Umbilical cord (tissue), 2 donors: ENCODE data around the gene TMEM114. TPM values are rescaled to one million over a fixed set of nuclear protein-coding genes. Genes with fewer than 3 reads are reported as not detected.
"Not testable (repeated sequence)": the region's sequence is repeated elsewhere in the genome, so short reads cannot be mapped to it uniquely, and the experiment has no call there.

ENCODE experiments used
- DNase-seq: peaks from one replicate; pipeline ENCODE4 v3.0.0-alpha.2; 2015; ENCODE audit warnings: low spot score
- total RNA-seq: library from RNA; depleted of rRNA; stranded (reverse); fragments of >200 nt; gene quantifications from one replicate; pipeline ENCODE4 v1.2.3, GENCODE V29; 2014; ENCODE audit warnings: low replicate concordance; ENCODE audit not compliant: insufficient read depth

The TMEM114 gene
- total RNA-seq, 1 donor from 2014 or later = not detected

DNA sequence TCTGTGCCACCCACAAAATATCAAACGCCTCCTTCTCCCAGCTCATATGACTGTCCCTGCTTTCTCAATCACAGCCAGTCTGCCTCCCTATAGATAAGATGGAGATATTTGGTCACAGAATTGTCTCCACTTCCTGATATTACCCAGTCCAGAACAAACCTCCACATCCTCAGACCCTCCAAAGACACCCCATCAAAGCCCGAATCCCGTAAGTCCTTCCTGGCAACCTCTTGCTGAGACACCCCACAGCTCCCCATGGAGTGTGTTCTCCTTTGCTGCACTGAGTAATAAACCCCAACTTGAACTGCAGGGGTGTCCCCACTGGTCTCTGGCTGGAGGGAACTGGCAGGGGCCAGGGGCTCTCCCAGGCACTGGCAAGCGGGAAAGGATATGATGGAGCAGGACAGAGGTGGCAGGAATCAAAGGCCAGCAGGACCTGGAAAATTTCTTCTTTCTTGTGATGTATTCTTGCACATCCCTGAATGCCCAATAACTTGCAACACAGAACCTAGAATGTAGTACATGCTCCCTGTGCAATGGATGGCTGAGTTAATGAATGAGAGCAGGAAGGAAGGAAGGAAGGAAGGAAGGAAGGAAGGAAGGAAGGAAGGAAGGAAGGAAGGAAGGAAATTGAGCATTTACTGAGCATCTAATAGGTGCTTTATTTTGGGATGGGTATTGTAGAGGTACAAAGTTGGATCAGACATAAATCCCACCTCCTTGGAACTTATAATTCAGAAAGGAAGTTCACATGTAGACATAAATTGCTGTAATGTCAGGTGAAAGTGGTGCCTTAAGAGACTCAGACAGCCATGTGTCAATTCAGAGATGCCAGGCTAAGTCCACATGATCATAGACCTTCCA, 13.9 kb downstream of the TMEM114 start:
- no peak for DNase-seq

DNA sequence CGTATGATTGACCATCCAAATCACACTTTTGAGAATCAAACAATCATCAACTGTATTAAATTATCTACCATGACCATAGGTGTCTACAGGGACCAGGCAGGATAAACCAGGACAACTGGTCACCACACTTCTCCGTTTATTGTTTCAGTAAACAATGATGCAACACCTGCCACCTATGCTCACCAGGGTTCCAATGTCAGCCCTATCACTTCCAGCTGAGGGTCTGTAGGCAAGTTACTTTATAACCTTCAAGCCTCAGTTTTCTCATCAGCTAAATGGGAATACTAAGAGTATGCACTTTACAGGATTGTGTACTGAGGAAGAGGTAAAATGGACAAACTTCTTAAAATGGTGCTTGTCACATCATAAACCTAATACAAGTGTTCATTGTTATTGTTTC, 14.9 kb downstream of the TMEM114 start:
- no peak for DNase-seq

DNA sequence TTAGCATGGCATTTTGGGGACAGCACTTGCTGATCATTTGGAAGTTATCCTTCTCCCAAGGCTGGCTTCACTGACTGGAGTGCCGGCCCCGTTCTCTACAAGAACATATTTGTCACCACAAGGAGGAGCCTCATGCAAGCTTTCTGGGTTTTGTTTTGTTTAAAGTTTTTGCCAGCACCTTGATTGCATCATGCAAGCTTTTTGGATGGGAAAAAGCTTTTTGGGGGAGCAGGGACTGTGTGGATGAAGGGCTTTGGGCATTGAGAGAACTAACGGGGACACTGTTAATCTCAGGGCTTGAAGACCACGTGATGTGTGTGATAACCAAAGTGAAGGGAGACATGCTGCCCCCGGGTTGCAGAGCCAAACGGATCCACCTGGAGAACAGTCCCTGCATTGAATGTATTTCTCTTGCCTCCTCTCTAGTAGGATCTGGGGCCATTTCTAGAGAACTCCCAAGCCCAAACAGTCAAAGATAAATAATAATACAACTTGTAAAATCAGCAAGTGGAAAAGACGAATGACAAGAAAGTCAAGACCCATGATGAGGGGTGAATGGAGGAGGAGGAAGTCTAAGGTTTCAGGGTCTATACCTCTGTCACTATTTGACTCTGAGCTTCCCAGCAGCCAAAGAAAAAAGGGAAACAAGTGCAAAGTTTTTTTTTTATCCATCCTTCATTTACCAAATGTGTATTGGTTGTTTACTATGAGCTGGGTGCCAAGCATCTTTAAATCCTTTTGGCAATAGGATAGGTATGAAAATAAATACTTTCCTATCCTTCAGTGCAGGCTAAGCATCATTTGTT, 17.2 kb downstream of the TMEM114 start:
- DNase-seq = no peak

DNA sequence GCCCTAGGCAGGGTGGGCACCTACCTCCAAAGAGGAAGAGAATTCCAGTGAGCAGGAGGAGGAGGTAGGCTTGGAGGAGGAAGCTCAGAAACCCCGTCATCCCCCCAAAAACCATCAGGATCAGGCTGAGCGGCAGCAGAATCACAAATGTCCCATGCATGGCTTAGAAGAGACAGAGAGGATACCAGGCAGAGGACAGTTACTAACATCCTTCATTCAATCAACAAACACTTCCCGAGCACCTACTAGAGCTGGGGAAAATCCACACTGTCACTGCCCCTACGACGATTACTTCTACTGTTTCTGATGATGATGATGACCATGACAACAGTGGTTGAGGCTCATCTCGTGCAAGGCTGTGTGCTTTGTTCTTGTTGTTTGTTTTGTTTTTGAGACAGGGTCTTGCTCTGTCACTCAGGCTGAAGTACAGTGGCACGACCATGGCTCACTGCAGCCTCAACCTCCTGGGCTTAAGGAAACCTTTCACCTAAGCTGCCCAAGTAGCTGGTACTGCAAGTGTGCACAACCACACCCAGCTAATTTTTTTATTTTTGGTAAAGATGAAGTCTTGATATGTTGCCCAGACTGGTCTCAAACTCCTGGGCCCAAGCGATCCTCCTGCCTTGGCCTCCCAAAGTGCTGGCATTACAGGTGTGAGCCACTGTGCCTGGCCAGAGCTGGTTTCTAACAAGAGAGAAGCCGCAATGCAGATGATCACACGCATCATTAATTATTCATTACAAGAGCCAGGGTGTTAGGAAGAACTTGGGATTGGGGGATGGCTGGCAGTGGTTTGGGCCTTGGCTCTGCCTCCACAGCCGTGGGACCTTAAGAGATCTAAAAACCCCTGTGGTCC, 18.0 kb downstream of the TMEM114 start:
- DNase-seq = no peak

DNA sequence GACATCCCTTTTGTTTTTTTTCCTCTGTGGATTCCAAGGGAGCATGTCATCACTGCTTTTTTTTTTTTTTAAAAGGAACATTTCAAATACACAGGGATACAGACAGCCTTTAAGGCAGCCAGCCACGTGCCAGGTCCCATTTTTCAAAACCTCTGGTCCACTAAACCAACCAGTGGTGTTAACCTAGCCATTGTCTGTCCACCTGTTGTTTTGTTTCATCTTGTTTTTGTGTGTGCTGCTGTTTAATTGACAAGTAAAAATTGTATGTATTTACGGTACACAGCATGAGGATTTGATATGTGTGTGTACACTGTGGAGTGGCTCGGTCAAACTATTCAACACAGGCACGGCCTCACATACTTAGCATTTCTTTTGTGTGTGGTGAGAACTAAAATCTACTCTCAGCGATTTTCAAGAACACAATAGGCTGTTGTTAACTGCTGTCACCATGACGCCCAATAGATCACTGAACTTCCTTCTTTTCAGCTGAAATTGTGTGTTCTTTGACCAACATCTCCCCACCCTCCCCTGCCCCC, 19.2 kb downstream of the TMEM114 start:
- DNase-seq = no peak

DNA sequence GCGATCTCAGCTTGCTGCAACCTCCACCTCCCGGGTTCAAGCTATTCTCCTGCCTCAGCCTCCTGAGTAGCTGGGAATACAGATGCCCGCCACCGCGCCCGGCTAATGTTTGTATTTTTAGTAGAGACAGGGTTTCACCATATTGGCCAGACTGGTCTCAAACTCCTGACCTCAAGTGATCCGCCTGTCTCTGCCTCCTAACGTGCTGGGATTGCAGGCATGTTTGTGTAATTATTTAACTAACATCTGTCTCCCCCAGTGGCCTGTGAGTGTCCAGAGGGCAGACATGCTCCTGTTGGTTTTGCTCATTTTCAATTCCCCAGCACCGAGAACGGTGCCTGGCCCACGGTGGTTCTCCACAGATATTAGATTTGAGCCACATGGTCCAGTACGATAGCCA, 19.9 kb downstream of the TMEM114 start:
- DNase-seq = not testable (repeated sequence)

DNA sequence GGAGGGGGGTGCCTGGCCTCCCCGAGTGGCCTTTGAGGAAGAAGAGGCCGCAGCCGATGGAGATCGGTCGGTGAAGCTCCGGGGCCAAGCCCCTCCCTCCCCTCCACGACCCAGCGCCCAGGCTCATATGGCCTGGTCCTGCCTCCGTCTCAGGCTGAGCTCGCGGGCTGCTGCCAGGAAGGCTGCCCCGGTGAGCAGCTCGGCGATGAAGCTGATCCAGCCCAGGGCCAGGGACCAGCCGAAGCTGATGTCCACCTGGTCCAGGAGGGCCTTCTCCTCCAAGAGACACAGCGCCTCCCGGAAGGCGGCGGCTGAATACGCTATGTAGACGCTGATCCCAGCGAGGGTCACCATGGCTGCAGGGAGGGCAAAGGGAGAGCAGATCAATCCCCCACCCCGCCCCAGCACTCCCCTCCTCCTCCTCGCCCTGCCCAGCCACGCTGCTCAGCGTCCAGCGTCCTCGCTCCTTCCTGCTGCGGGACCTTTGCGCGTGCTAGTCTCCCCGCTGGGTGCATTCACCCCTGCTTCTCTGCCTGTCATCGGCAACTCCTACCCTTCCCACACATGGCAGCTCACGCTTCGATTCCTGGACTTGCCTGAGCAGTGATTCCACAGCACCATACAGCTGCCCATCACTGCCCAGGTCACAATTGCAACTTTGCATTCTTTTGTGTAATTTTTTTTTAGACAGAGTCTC, 20.5 kb downstream of the TMEM114 start:
- no peak for DNase-seq

DNA sequence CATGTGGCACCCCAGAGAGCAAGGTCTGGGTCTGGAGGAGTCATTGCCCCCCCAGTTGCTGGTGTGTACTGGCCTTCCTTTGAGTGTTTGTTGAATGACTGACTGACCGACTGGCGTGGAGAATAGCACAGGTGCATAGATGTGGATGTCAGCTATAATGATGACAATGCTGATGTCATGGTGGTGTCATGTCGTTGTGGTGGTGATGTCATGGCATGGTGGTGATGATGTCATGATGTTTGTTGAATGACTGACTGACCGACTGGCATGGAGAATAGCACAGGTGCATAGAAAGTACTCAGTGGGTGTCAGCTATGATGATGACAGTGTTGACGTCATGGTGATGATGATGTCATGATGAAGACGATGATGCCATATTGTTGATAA, 22.1 kb downstream of the TMEM114 start:
- DNase-seq = no peak

DNA sequence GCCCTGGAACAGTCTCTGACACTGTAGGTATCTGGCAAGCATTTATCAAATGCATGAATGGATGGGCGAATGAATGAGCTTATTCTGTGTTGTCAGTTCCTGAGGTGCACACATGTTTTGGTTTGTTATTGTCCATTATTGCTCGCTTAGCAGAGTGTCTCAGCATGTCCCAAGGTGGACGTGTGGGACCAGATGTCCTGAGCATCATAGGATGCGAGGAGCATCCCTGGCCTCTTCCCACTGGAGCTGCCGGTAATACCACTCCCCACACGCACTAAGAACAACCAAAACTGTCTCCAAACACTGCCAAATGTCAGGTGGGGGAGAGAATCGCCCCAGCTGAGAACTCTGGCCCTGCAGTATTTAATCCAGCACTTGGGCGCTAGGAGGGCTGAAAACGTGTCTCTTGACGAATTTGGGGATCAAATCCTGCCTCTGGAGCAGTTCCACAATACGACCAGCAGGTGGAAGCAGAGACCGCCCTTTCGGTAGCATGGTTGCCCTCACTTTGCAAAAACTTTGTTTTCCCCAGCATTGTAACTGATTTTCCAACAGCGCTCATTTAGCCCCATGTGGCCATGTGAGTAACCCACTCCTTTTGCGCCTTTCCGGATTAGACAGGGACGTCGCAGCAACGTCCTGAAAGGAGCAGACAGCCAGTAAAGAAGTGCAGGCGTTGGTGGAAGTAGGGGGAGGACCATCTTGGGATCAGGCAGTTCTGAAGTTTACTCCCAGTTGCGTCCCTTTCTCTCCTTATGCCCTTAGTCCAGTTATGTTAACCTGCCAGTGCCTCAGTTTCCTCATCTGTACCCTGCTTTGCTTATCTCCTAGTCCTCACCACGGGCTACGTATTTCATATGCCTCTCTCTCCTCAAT, 22.7 kb downstream of the TMEM114 start:
- peak; percentile 85 for DNase-seq

DNA sequence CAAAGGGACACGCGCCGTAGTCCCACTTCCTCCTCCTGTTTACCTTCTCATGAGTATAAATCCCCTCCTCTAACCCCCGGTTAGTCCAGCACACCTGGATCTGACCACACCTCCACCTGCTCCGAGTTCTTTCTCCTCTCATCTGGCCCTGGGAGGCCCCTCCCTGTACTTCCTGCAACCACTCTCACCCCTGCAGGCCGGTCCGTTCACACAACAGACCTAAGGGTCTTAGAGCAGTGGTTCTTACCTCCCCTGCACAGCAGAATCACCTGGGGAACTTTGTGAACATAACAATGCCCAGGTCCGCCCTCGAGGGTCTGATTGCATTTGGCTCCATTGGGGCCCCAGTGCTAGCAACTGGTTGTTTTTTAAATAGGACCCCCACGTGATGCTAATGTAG, 24.8 kb downstream of the TMEM114 start:
- DNase-seq = no peak

DNA sequence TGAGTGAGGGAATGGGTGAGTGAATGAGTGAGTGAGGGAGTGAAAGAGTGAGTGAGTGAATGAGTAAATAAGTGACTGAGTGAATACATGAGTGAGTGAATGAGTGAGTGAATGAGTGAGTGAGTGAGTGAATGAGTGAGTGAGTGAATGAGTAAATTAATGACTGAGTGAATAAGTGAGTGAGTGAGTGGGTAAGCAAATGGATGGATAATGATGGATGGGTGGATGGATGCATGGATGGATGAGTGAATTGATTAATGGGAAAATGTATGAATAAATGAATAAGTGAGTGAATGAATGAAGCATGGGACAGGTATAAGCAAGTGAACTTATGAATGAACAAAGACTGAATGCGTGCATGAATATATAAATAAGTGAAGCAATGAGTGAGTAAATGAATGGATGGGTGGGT, 25.4 kb downstream of the TMEM114 start:
- DNase-seq = no peak

DNA sequence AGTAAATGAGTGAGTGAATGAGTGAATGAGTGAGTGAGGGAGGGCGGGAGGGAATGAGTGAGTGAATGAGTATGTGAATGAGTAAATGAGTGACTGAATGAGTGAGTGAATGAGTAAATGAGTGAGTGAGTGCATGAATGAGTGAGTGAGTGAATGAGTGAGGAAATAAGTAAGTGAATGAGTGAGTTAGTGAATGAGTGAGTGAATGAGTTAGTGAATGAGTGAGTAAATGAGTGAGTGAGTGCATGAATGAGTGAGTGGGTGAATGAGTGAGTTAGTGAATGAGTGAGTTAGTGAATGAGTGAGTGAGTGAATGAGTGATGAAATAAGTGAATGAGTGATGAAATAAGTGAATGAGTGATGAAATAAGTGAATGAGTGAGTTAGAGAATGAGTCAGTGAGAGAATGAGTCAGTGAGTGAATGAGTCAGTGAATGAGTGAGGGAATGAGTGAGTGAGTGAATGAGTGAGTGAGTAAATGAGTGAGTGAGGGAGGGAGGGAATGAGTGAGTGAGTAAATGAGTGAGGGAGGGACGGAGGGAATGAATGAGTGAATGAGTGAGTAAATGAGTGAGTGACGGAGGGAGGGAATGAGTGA, 26.3 kb downstream of the TMEM114 start:
- not testable (repeated sequence) for DNase-seq

DNA sequence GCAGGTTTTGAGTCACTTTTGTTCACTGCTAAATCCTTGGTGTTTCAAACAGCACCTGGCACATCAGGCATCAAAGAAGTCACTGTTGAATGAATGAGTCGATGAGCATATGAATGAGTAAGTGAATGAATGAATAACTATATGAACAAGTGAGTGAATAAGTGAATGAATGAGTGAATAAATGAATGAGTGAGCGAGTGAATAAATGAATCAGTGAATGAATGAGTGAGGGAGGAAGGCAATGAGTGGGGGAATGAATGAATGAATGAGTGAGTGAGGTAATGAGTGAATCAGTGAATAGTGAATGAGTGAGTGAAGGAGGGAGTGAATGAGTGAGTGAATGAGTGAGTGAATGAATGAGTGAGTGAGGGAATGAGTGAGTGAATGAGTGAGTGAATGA, 28.8 kb downstream of the TMEM114 start:
- no peak for DNase-seq

DNA sequence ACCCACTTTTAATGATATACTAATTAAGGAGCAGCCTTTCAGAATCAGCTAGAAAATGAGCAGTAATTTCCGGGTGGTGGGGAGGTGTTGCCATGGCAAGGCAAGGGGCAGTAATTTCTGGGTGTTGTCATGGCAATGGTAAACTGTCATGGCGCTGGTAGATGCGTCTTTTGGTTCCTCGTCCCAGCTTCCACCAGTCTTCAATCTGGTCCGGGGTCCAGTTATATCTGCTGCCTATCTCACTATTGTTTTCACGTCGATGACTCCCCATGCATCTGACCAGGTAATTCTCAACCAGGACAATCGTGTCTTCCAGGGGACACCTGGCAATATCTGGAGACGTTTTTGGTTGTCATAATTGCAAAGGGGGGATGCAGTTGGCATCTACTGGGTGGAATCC, 34.9 kb downstream of the TMEM114 start:
- DNase-seq = no peak

DNA sequence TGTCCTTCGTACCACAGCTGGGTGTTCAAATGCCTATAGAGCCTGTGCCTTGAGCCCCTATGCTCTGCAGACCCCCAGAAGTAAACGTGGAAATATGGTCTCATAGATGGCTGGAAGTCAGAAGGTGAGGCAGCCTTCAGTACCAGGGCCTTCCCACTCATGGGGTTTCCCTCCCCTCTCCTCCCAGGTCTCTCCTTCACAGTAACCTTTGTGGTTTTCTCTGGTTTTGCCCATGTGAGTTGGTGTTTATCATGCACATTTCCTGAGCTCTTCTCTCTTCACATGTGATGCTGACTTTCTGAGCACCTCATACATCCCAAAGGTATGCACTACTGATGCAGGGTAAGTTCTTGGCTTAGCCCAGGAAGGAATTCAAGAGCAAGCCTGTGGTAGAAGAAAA, 35.4 kb downstream of the TMEM114 start:
- DNase-seq = no peak

DNA sequence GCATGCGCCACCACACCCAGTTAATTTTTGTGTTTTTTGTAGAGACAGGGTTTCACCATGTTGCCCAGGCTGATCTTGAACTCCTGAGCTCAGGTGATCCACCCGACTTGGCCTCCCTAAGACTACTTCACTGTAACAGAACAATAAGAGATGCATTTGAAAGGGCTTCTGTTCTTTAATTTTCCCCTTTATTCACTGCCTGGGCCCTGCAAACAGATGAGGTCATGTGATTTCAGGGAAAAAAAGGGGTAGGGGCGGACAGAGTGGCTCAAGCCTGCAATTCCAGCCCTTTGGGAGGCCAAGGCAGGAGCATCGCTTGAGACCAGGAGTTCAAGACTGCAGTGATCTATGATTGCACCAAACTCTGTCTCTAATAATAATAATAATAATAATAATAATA, 36.3 kb downstream of the TMEM114 start:
- DNase-seq = no peak

DNA sequence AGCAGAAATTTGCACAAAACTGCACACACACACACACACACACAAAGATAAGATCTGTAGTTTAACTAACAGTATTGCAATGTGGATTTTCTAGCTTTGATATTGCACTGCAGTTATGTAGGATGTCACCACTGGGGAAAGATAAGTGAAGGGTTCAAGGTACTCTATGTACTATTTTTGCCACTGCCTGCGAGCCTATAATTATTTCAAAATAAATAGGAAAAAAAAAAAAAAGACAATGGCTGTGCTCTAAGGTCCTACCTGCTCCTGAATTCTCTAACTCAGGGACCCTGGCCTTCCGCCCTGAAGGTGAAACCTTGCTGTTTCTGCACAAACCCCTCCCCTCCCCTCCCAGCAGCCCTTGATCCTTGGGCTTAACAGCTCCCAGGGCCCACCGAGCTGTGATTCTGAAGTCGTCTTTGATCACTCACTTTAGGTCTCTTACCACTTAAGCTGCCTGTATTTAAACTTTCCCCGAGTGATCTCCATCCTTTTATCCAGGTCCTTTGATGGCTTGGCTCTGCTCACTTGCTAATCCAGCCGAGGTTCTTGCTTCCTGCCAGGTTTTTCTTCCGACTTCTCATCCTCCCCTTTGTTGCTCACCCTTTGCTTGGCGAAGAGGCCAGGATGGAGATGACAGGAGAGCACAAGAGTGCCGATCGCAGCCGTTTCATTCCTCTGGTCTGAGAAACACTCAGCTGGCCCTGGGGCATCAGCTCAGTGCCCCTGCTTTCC, 37.7 kb downstream of the TMEM114 start:
- peak; percentile 70 for DNase-seq

DNA sequence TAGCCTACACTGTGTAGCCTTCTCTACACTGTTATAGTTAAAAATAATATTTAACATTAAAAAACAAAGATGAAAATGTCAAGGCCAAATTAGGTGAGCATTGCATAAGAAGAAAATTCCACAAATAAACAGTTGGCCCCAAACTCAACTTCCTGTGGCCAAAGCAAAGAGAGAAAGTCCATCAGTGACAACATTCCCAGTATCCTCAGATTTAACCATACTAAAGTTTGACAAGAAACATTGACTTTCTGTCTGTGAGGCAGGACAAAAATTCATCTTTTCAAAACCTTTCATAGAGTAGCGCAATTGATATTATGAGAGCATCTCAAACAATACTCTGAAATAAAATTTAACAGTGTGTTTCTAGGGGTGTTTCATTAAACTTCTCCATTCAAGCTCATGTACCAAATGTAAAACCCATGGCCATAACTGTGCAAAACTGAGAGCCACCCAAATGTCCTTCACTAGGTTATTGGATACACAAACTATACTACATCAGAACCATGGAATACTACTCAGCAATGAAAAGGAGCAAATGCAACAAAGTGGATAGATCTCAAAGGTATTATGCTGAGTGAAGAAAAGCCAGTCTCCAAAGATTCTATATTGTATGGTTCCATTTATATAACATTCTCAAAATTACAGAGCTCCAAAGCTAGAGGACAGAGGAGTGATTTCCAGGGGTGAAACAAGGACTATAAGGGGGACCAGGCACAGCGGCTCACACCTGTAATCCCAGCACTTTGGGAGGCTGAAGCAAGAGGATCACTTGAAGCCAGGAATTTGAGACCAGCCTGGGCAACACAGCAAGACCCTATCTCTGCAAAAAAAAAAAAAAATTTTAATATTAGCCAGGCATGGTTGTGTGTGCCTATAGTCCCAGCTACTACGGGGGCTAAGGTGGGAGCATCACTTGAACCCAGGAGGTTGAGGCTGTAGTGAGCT, 38.7 kb downstream of the TMEM114 start:
- DNase-seq = no peak
